HFF-Myc (cell line): ENCODE data around the gene GRID1.

Source experiments
- DNase-seq: peaks from one replicate; pipeline ENCODE4 v3.0.0-alpha.2; 2011; ENCODE audit warnings: low read depth; ENCODE audit errors: extremely low read depth
- H3K4me3 ChIP-seq: replicated peaks from 2 replicates; pipeline ENCODE4 v1.5.1; 2011; ENCODE audit warnings: low read depth, mild to moderate bottlenecking, control low read depth, low read length
- CTCF ChIP-seq: IDR thresholded peaks from 2 replicates; pipeline ENCODE4 v1.5.1; 2012; ENCODE audit warnings: mild to moderate bottlenecking, low read depth, low read length, control low read depth; ENCODE audit errors: missing control alignments

Gene GRID1

GRCh38 chr10:86075512-86075911 is 291.1 kb downstream of the GRID1 start:
- H3K4me3 ChIP-seq: no peak overlapping the region
- no peak for DNase-seq
- no peak for TF ChIP-seq CTCF

GRCh38 chr10:86074294-86074693 is 292.3 kb downstream of the GRID1 start:
- no peak for DNase-seq
- H3K4me3 ChIP-seq: no peak overlapping the region
- no peak for TF ChIP-seq CTCF

- H3K4me3 ChIP-seq: no peak overlapping the region
- no peak for DNase-seq
- TF ChIP-seq CTCF: no peak
Observed at GRCh38 chr10:86073199-86073977, 293.2 kb downstream of the GRID1 start.

GRCh38 chr10:86072413-86072812 is 294.2 kb downstream of the GRID1 start:
- no peak for TF ChIP-seq CTCF
- DNase-seq: no peak
- H3K4me3 ChIP-seq: no peak overlapping the region

GRCh38 chr10:86071758-86072157 is 294.8 kb downstream of the GRID1 start:
- TF ChIP-seq CTCF: no peak
- H3K4me3 ChIP-seq: no peak overlapping the region
- no peak for DNase-seq

GRCh38 chr10:86071145-86071544 is 295.4 kb downstream of the GRID1 start:
- H3K4me3 ChIP-seq: no peak overlapping the region
- no peak for DNase-seq
- no peak for TF ChIP-seq CTCF

- TF ChIP-seq CTCF: no peak
- no peak for DNase-seq
- H3K4me3 ChIP-seq: no peak overlapping the region
Observed at GRCh38 chr10:86070278-86070677, 296.3 kb downstream of the GRID1 start.
